A549 (cell line): ENCODE data around the gene HNRNPA3. TPM values are rescaled to one million over a fixed set of nuclear protein-coding genes. Genes with fewer than 3 reads are reported as not detected.

Source experiments
- ATAC-seq, 2 experiments: fragments of 200-7000 bp in 1 of 2; fragments of >200 bp in 1 of 2; cut with Nextera tagmentation in 1 of 2; cut with Tn5 transposase in 1 of 2; 3 replicates each; pipeline versions ENCODE4 v1.8.0 to v1.9.1; 2018 to 2020; ENCODE audit warnings: mild to moderate bottlenecking in 1 of 2, moderate library complexity in 1 of 2
- CTCF ChIA-PET: fragments of 300-600 bp; sonication (Branson Sonifier 250); formaldehyde crosslinking; extraction: SDS; loops from one replicate; lab custom pipeline; 2021; ENCODE audit warnings: antibody characterized with exemption, inconsistent platforms; lab: Yijun Ruan, JAX
- POLR2A ChIA-PET: fragments of 350-600 bp; formaldehyde crosslinking; extraction: SDS; loops from one replicate; lab custom pipeline; 2021; ENCODE audit warnings: antibody characterized with exemption, inconsistent platforms; lab: Yijun Ruan, JAX
- DNase-seq, 2 experiments: peaks; one replicate each; pipeline versions ENCODE4 v3.0.0 to v3.0.0-alpha.2; 2011 to 2016; ENCODE audit warnings: low read depth in 1 of 2, low spot score in 1 of 2
- FAIRE-seq: peaks from 2 replicates; lab custom pipeline; 2011; peaks lifted over from hg19 to GRCh38; lab: Jason Lieb, UNC
- H3K27ac ChIP-seq, 2 experiments: fragments of >200 bp; sonication (Bioruptor Twin); formaldehyde crosslinking; 3 replicates each; pipeline ENCODE4 v1.5.1; 2016 to 2017
- H3K4me1 ChIP-seq: fragments of >200 bp; sonication (Bioruptor Twin); formaldehyde crosslinking; 3 replicates; pipeline ENCODE4 v1.6.1; 2016
- H3K4me2 ChIP-seq: fragments of >200 bp; sonication (Bioruptor Twin); formaldehyde crosslinking; 3 replicates; pipeline ENCODE4 v1.6.1; 2016
- H3K4me3 ChIP-seq: fragments of >200 bp; sonication (Bioruptor Twin); formaldehyde crosslinking; 3 replicates; pipeline ENCODE4 v1.5.1; 2016
- H3K9me3 ChIP-seq: fragments of >200 bp; sonication (Bioruptor Twin); formaldehyde crosslinking; 3 replicates; pipeline ENCODE4 v1.6.1; 2016
- ATOH8 ChIP-seq: fragments of 250-450 bp; sonication (Bioruptor Pico); IDR thresholded peaks from 2 replicates; pipeline ENCODE4 v1.5.0; 2020; ENCODE audit warnings: low read depth, mild to moderate bottlenecking, moderate library complexity
- BCL3 ChIP-seq: fragments of >200 bp; sonication (Bioruptor Twin); formaldehyde crosslinking; IDR thresholded peaks from 3 replicates; pipeline ENCODE4 v1.6.1; 2016
- CBX8 ChIP-seq: fragments of 200-600 bp; sonication (generic); IDR thresholded peaks from 2 replicates; pipeline ENCODE4 v1.6.1; 2016
- CEBPB ChIP-seq, 2 experiments: fragments of >200 bp in 1 of 2; sonication (Bioruptor Twin) in 1 of 2; formaldehyde crosslinking in 1 of 2; IDR thresholded peaks; 2 replicates each; pipeline ENCODE4 v1.6.1; 2012 to 2016
- CHD4 ChIP-seq: fragments of 200-600 bp; sonication (generic); IDR thresholded peaks from 2 replicates; pipeline ENCODE4 v1.6.1; 2016; ENCODE audit warnings: antibody characterized with exemption, mild to moderate bottlenecking, borderline replicate concordance
- EHF ChIP-seq: fragments of 250-450 bp; sonication (Bioruptor Pico); IDR thresholded peaks from 2 replicates; pipeline ENCODE4 v1.5.0; 2020; ENCODE audit warnings: mild to moderate bottlenecking
- EHMT2 ChIP-seq: fragments of 200-600 bp; sonication (generic); IDR thresholded peaks from 2 replicates; pipeline ENCODE4 v1.6.1; 2016; ENCODE audit warnings: antibody characterized with exemption, low read depth, mild to moderate bottlenecking, moderate library complexity
- ELK1 ChIP-seq: fragments of 150-350 bp; IDR thresholded peaks from 2 replicates; pipeline ENCODE4 v1.6.1; 2014; ENCODE audit warnings: low read depth, mild to moderate bottlenecking, low read length
- ESRRA ChIP-seq: fragments of 150-350 bp; IDR thresholded peaks from 2 replicates; pipeline ENCODE4 v1.6.1; 2014; ENCODE audit warnings: mild to moderate bottlenecking, low read length, borderline replicate concordance
- HOXB13 ChIP-seq: fragments of 250-450 bp; sonication (Bioruptor Pico); IDR thresholded peaks from 2 replicates; pipeline ENCODE4 v1.5.0; 2020; ENCODE audit warnings: low read depth, mild to moderate bottlenecking, moderate library complexity
- HOXB5 ChIP-seq: fragments of 250-450 bp; sonication (Bioruptor Pico); IDR thresholded peaks from 2 replicates; pipeline ENCODE4 v1.5.0; 2020; ENCODE audit warnings: mild to moderate bottlenecking, moderate library complexity
- KDM1A ChIP-seq: fragments of 200-600 bp; sonication (generic); IDR thresholded peaks from 2 replicates; pipeline ENCODE4 v1.6.1; 2016; ENCODE audit warnings: low read depth, mild to moderate bottlenecking
- MAFK ChIP-seq: fragments of 450-650 bp; IDR thresholded peaks from 2 replicates; pipeline ENCODE4 v1.6.1; 2014; ENCODE audit not compliant: partially characterized antibody
- MAZ ChIP-seq: fragments of 150-350 bp; IDR thresholded peaks from 2 replicates; pipeline ENCODE4 v1.6.1; 2014; ENCODE audit warnings: antibody characterized with exemption, low read depth, low read length, borderline replicate concordance
- POLR2A ChIP-seq: IDR thresholded peaks from 2 replicates; pipeline ENCODE4 v1.6.1; 2012; ENCODE audit warnings: mild to moderate bottlenecking, low read length
- POLR2AphosphoS2 ChIP-seq: conservative IDR thresholded peaks from 2 replicates; pipeline ENCODE4 v1.6.1; 2012; ENCODE audit warnings: low read length, improper control_type of control experiment, inconsistent platforms
- RCOR1 ChIP-seq: fragments of 150-350 bp; IDR thresholded peaks from 2 replicates; pipeline ENCODE4 v1.6.1; 2014; ENCODE audit warnings: antibody characterized with exemption, low read length, low read depth
- RFX5 ChIP-seq: fragments of 450-650 bp; IDR thresholded peaks from 2 replicates; pipeline ENCODE4 v1.7.1; 2014; ENCODE audit warnings: antibody characterized with exemption, mild to moderate bottlenecking, moderate library complexity
- RNF2 ChIP-seq: fragments of 200-600 bp; sonication (generic); IDR thresholded peaks from 2 replicates; pipeline ENCODE4 v1.6.1; 2016; ENCODE audit warnings: low read depth, mild to moderate bottlenecking, antibody characterized with exemption, moderate library complexity, borderline replicate concordance
- SMC3 ChIP-seq: fragments of >200 bp; sonication (Bioruptor Twin); formaldehyde crosslinking; IDR thresholded peaks from 3 replicates; pipeline ENCODE4 v1.6.1; 2018; ENCODE audit warnings: inconsistent platforms
- SREBF2 ChIP-seq: fragments of 450-650 bp; IDR thresholded peaks from 2 replicates; pipeline ENCODE4 v1.6.1; 2014; ENCODE audit warnings: mild to moderate bottlenecking, moderate library complexity
- TFCP2L1 ChIP-seq: fragments of 250-450 bp; sonication (Bioruptor Pico); IDR thresholded peaks from 2 replicates; pipeline ENCODE4 v1.5.0; 2021; ENCODE audit warnings: mild to moderate bottlenecking
- USF2 ChIP-seq: fragments of 450-650 bp; IDR thresholded peaks from 2 replicates; pipeline ENCODE4 v1.6.1; 2014; ENCODE audit warnings: antibody characterized with exemption
- ZSCAN20 ChIP-seq: fragments of 250-450 bp; sonication (Bioruptor Pico); IDR thresholded peaks from 2 replicates; pipeline ENCODE4 v1.8.0; 2022; ENCODE audit warnings: mild to moderate bottlenecking, moderate library complexity
- WGBS: methylation state at CpG from one replicate; pipeline ENCODE4 v1.1.6; 2017; ENCODE audit errors: missing lambda C conversion rate; 5-methylcytosine and 5-hydroxymethylcytosine counted together
- polyA plus RNA-seq, 4 experiments: library from polyadenylated mRNA; depleted of rRNA in 3 of 4; stranded (reverse); fragments of >200 nt; fragmentation: RNase III in 1 of 4; extraction: RNeasy Plus Mini Kit Qiagen cat#74134 plus additional on column Dnase treatment in 1 of 4; gene quantifications; 2 replicates in 3 of 4; 3 replicates in 1 of 4; pipeline ENCODE4 v1.2.3, GENCODE V29; 2011 to 2017
- TF ChIP-seq, protein P1 (sequence below): IDR thresholded peaks from 2 replicates; pipeline ENCODE4 v1.6.1; 2012

The HNRNPA3 gene
- polyA plus RNA-seq, 2 of the 4 experiments (the other 2 are of a cell fraction): 357 to 755 TPM

DNA sequence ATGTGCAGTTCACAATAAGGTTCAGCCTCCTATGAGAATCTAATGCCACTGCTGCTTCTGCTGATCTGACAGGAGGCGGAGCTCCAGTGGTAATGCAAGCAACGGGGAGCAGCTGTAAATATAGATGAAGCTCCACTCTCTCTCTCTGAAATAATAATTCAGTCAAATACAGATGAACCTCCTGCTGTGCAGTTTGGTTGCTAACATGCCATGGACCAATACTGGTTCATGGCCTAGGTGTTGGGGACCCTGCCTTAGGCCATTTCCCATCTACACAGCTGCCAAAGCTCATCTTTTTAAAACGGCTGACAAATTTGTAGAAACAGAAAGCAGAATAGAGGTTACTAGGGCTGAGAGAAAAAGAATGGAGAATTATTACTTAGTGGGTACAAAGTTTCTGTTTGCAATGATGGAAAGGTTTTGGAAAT is 10.7 kb upstream of the HNRNPA3 start:
- CTCF ChIA-PET: interaction anchor here (0.9 to 2.0 kb wide), 6 partner anchors 11 to 137 kb away, joined by 3 to 6 read pairs (median 4); partner anchors contain the start of gene NFE2L2
- no peak for FAIRE-seq

DNA sequence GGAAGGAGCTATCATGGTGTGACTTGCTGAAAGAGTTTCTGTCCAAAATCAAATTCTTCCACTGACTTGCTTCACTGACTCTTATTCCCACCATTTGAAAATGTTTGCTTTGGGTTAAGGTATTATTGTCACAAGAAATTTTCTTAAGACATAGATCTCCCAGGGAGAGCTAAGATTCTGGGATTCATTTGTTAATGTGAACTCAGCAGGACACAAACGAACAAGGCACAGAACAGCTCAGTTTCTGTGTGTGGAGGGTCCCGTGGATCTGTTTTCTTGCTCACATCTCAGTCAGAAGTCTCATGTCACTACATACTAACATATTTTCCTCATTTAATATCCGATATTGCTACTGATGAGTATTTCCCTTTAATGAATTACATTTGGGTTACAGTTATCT is 8.2 kb upstream of the HNRNPA3 start:
- DNase-seq: no peak
- Histone ChIP-seq H3K9me3 (no peaks in the 10 kb centered on the region), H3K4me2 (no peak overlapping the region), H3K4me3 (no peak overlapping the region), H3K4me1 (peaks cover 4% of the 10 kb centered on the region; the same call in 1 of the 3 replicates), H3K27ac (no peak overlapping the region)
- no peak for ATAC-seq
- ChIA-PET POLR2A (interaction anchor here (1.2 kb wide), 1 partner anchor 8 kb away, joined by 3 read pairs; the partner anchor contains the start of gene HNRNPA3), CTCF (interaction anchor here (0.7 to 1.6 kb wide), 3 partner anchors 27 to 60 kb away, joined by 3 to 8 read pairs (median 3); no protein-coding TSS in a partner anchor)
- WGBS: 77% methylated on average over 3 of the region's 3 CpGs
- TF ChIP-seq KDM1A (no peak), CHD4 (no peak), ZSCAN20 (no peak), SMC3 (no peak), RFX5 (no peak), CBX8 (no peak), POLR2A (no peak), CEBPB (IDR thresholded peaks at IDR 0.05) (no peak), EHMT2 (no peak), MAZ (no peak), HOXB13 (CRISPR knock-in tag) (no peak), HOXB5 (CRISPR knock-in tag) (no peak), RCOR1 (no peak), ELK1 (no peak), BCL3 (no peak), USF2 (no peak)
- TF ChIP-seq, protein P1, sequence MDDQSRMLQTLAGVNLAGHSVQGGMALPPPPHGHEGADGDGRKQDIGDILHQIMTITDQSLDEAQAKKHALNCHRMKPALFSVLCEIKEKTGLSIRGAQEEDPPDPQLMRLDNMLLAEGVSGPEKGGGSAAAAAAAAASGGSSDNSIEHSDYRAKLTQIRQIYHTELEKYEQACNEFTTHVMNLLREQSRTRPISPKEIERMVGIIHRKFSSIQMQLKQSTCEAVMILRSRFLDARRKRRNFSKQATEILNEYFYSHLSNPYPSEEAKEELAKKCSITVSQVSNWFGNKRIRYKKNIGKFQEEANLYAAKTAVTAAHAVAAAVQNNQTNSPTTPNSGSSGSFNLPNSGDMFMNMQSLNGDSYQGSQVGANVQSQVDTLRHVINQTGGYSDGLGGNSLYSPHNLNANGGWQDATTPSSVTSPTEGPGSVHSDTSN: no peak
- no peak for FAIRE-seq

More for the DNA sequence above, 10.7 kb upstream of the HNRNPA3 start:
- no peaks in the 10 kb centered on the region for H3K9me3 ChIP-seq
- no peak overlapping the region for H3K27ac ChIP-seq
- no peak overlapping the region for H3K4me2 ChIP-seq
- no peak for DNase-seq
- peaks cover 4% of the 10 kb centered on the region; the same call in 1 of the 3 replicates for H3K4me1 ChIP-seq
- TF ChIP-seq SMC3 (no peak), TFCP2L1 (CRISPR knock-in tag) (no peak), MAFK (no peak), POLR2AphosphoS2 (no peak), HOXB5 (CRISPR knock-in tag) (no peak), ATOH8 (no peak), EHF (CRISPR knock-in tag) (no peak), ESRRA (no peak), SREBF2 (no peak), RNF2 (no peak)
- TF ChIP-seq, all 56 proteins: peak for 0
- POLR2A ChIA-PET: interaction anchor here (1.0 kb wide), 1 partner anchor 10 kb away, joined by 5 read pairs; the partner anchor contains the start of gene HNRNPA3
- no peak for ATAC-seq
- WGBS: 50% methylated on average over 3 of the region's 3 CpGs
- no peak overlapping the region for H3K4me3 ChIP-seq
